NOMO-1 treated with dmso at 0.1 percent for 144 hours (cell line): ENCODE measurements around the gene LRRC71.
A peak's percentile ranks its signal among the peaks of the same experiment; 100 is the strongest.

Experiments used
- DNase-seq: peaks from one replicate; lab custom pipeline; 2025; ENCODE audit not compliant: unreplicated experiment; lab: John Stamatoyannopoulos, UW

LRRC71 gene

GRCh38 chr1:156892190-156893047 is 28.0 kb upstream of the LRRC71 start:
- DNase-seq = peak; percentile 77

- no peak for DNase-seq
Observed at GRCh38 chr1:156893048-156893953, 27.1 kb upstream of the LRRC71 start, which contains the start of gene PEAR1. TSS of gene PEAR1 (plus strand) at chr1:156893718. CDS start at chr1:156903927, 10,209 bp downstream.

GRCh38 chr1:156894001-156894400 is 26.4 kb upstream of the LRRC71 start:
- DNase-seq = no peak

GRCh38 chr1:156894711-156895454 is 25.5 kb upstream of the LRRC71 start:
- DNase-seq = no peak

GRCh38 chr1:156895455-156895812 is 25.0 kb upstream of the LRRC71 start:
- DNase-seq = no peak

GRCh38 chr1:156895927-156896326 is 24.5 kb upstream of the LRRC71 start:
- DNase-seq = no peak

GRCh38 chr1:156896490-156897033 is 23.9 kb upstream of the LRRC71 start:
- DNase-seq = no peak

GRCh38 chr1:156897078-156897825 is 23.2 kb upstream of the LRRC71 start:
- DNase-seq = no peak

- peak; percentile 22 for DNase-seq
Observed at GRCh38 chr1:156898161-156898566, 22.3 kb upstream of the LRRC71 start.

GRCh38 chr1:156898971-156899664 is 21.3 kb upstream of the LRRC71 start:
- no peak for DNase-seq

GRCh38 chr1:156899956-156900718 is 20.3 kb upstream of the LRRC71 start:
- DNase-seq = no peak

- DNase-seq = no peak
Observed at GRCh38 chr1:156900896-156901589, 19.4 kb upstream of the LRRC71 start.

GRCh38 chr1:156901590-156901900 is 18.9 kb upstream of the LRRC71 start:
- no peak for DNase-seq

- DNase-seq = no peak
Observed at GRCh38 chr1:156901966-156902915, 18.2 kb upstream of the LRRC71 start.

GRCh38 chr1:156903328-156904091 is 16.9 kb upstream of the LRRC71 start:
- DNase-seq = no peak

GRCh38 chr1:156904187-156904959 is 16.1 kb upstream of the LRRC71 start:
- DNase-seq = no peak
